ENCODE measurements around the gene MAP2K5.

Gene MAP2K5

GRCh38 chr15:67843092-67843501, 300.6 kb downstream of the MAP2K5 start:
- DNase-seq = no peak

- DNase-seq = no peak
Measured at GRCh38 chr15:67843571-67844387, 301.3 kb downstream of the MAP2K5 start.

GRCh38 chr15:67845974-67846373, 303.5 kb downstream of the MAP2K5 start:
- no peak for DNase-seq

GRCh38 chr15:67849538-67849937, 307.0 kb downstream of the MAP2K5 start:
- DNase-seq = no peak

- no peak for DNase-seq
Measured at GRCh38 chr15:67850336-67850735, 307.8 kb downstream of the MAP2K5 start.

- no peak for DNase-seq
Measured at GRCh38 chr15:67850994-67851571, 308.6 kb downstream of the MAP2K5 start.

GRCh38 chr15:67852418-67852817, 309.9 kb downstream of the MAP2K5 start:
- no peak for DNase-seq

GRCh38 chr15:67853454-67853853, 311.0 kb downstream of the MAP2K5 start:
- DNase-seq = no peak

- no peak for DNase-seq
Measured at GRCh38 chr15:67854358-67854757, 311.9 kb downstream of the MAP2K5 start.

GRCh38 chr15:67855842-67856241, 313.3 kb downstream of the MAP2K5 start:
- no peak for DNase-seq
